HG03469 (cell line): ENCODE measurements around the gene VCX3B.
"Not testable (repeated sequence)": the region's sequence is repeated elsewhere in the genome, so short reads cannot be mapped to it uniquely, and the experiment has no call there.

Experiments
- ATAC-seq: cut with Tn5 transposase; IDR thresholded peaks from one replicate; pipeline ENCODE4 v1.9.1; 2021; ENCODE audit warnings: mild to moderate bottlenecking, moderate library complexity, moderate number of reproducible peaks; ENCODE audit not compliant: unreplicated experiment

The VCX3B gene

DNA sequence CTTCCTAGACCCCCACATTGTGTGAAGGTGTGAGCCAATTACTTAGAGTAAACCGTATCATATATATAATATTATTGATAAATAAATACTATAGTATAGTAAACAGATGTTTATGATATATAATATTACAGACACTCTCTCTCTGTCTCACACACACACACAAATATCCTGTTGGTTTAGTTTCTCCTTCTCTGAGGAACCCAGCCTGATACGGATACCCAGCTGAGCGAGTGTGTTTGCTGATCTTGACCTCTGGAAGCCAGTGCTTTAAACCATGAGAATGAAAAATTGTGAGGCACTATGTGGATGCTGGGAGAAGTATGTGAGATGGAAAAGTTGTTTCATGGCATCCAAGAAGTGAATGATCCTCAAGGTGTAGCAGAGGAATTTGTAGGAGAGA, at the start of gene VCX3B:
VCX3B (plus strand) TSS at position 301 of the 400 bp plus-strand sequence. CDS start 621 bp downstream, outside the sequence.
- not testable (repeated sequence) for ATAC-seq

GRCh38 chrX:8418301-8418700, 46.3 kb upstream of the VCX3B start:
- ATAC-seq = no peak

- ATAC-seq = no peak
Observed at GRCh38 chrX:8424912-8425311, 39.7 kb upstream of the VCX3B start.

- no peak for ATAC-seq
Observed at GRCh38 chrX:8429692-8430249, 34.9 kb upstream of the VCX3B start.

GRCh38 chrX:8430444-8430843, 34.2 kb upstream of the VCX3B start:
- no peak for ATAC-seq

DNA sequence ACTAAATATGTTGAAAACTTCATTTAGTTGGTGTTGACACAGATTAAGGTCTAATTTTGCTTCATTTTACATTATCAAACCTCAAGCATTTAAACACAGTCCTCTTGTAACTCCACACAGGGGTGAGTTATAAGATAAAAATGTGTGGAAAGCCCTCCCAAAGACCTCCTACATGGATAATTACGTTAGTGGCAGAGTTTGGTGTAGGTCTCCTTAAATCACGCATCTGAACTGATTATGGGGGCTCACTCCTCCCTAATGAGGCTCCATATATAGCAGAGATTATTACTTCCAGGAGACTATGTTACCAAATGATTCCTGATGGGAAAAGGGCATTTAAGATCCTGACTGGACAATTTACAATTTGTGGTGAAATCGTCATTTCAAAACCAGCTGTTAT, 32.2 kb upstream of the VCX3B start:
- ATAC-seq = no peak

DNA sequence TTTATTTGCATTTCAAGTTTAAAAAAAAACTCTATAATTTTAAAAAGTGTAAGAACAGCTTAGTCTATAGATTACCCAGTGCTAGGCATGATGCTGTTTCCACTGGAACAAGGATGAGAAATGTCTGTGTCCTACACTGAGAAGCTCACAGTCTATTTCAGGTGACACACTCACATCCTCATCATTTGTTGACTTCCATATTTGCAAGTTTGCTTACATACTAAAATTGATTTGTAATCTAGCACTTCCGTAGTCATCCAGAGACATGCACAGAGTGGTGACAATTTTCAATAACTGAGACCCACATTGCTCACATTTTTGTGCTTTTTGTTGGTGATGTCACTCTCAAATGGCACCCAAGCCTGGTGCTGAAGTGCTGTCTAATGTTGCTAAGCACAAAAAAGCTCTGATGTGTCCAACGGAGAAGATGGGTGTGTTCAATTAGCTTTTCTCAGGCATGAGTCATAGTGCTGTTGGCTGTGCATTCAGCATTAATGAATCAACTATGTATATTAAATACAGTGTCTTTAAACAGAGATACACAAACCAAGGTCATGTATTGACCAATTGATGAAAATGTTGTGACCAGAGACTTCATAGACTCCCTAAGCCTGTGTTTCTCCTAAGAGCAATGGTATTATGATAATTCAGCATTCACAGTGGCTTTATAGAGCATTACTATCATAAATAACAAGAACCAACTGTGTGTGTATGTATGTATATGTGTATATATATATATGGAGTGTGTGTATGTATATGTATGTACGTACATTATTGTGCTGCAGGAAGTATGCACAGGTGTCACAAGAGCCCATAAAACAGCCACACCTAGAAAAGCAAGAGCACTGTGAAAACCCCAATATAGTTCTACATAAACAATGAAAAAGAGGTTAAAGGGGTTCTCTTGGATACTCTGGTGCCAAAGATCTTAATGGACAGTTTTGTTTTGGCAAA, 31.2 kb upstream of the VCX3B start:
- no peak for ATAC-seq

DNA sequence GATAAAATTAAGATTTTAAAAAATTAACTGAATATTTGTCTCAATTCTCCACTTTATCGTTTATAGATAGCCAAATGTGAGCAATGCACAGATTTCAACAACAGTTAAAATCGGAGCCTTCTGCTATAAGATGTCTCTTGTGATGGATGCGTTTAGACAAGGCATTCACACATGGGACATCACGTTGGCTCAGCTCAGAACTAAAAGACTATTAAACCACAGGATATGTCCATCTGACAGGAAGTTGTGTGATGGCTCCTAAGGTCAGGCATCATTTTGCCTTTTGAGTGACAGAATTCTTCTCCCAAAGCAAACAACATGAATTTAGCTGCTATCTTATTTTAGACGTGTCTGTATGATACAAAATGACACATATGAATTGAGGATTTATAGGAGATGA, 17.3 kb upstream of the VCX3B start:
- no peak for ATAC-seq

DNA sequence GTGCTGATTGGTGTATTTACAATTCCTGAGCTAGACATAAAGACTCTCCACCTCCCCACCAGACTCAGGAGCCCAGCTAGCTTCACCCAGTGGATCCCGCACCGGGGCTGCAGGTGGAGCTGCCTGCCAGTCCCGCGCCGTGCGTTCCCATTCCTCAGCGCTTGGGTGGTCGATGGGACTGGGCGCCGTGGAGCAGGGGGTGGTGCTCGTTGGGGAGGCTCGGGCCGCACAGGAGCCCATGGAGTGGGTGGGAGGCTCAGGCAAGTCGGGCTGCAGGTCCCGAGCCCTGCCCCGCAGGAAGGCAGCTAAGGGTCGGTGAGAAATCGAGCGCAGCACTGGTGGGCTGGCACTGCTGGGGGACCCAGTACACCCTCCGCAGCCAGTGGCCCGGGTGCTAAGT, 12.3 kb upstream of the VCX3B start:
- ATAC-seq = not testable (repeated sequence)

DNA sequence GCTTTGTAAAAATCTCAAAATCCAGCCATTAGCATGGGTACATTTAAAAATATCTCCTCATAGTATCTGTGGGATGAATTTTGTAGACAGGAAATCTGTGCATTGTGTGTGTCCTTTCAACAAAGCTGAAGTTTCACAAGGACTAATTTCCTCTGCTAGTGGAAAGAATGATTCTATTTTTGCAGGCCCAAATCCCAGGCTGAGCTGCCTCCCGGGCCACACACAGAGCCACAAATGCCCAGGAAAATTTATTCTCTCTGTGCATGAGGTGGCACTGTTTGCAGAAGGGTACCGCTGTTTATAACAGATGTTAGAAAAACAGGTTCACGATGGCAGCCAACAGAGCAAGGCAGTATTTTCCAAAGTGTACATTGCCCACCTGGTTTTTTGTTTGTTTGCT, 11.0 kb upstream of the VCX3B start:
- ATAC-seq = no peak

- no peak for ATAC-seq
Observed at GRCh38 chrX:8455557-8455956, 9.1 kb upstream of the VCX3B start.

GRCh38 chrX:8462488-8462887, 2.1 kb upstream of the VCX3B start:
- no peak for ATAC-seq

DNA sequence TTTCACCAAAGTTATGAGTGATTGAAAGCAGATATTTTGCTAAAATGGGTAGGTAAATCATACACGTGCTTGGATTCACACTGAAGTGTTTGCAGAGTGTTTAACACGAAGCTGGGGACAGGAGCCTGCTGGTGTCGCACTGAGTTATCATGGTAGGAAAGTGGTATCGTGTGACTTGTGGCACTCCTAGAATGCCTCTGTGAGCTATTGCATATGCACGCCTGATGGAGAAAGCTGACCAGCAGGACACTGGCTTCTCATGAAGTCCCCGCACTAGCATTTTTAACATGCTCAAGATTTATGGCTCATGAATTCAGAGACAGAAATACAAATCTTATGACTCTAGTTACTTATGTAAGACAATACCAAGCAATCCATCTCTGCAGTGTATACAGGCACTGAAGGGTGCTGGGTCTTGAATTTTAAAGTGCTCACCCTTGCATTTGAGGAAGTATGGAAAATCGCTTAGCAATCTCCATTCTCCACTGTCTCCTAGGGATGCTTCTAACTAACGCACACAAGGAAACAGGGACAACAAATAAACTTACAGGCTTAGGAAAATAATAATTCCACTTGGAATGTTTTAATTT, 19.8 kb downstream of the VCX3B start:
- no peak for ATAC-seq

- not testable (repeated sequence) for ATAC-seq
Observed at GRCh38 chrX:8495036-8495435, 30.4 kb downstream of the VCX3B start.

DNA sequence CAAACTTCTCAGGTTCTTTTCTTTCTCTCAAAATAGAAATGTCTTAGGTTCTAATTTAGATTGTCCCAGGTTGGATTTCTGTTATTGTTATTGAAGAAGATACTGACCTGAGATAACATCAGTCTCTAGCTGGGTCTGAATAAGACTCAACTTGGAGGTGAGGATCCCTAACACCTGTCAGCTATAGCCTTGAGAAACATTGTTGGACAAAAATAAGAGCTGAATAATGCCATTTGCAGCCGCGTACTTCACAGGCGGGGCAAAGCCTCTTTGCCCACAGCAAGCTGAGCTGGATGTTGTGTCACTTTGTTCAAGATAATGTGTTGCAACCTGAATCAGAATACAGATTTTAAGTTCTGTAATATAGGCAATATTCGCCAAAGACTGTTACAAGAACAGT, 35.6 kb downstream of the VCX3B start:
- no peak for ATAC-seq

- not testable (repeated sequence) for ATAC-seq
Observed at GRCh38 chrX:8502101-8502500, 37.5 kb downstream of the VCX3B start.

GRCh38 chrX:8504451-8504850, 39.8 kb downstream of the VCX3B start:
- no peak for ATAC-seq
